ENCODE data around the gene PEMT. TPM values are rescaled to one million over a fixed set of nuclear protein-coding genes. Genes with fewer than 3 reads are reported as not detected.

Gene PEMT
- total and polyA plus RNA-seq, 12 donors = 19.7 to 141 (median 65.3) TPM

- no peaks in the 10 kb centered on the region for H3K36me3 ChIP-seq (replicated peaks in 1 of 2)
- H3K9me3 ChIP-seq (replicated peaks in 1 of 3) = no peaks in the 10 kb centered on the region
- no peak overlapping the region for H3K4me3 ChIP-seq
- H3K27me3 ChIP-seq = no peaks in the 10 kb centered on the region
- no peaks in the 10 kb centered on the region for H3K4me1 ChIP-seq (replicated peaks in 1 of 2)
- no peak for DNase-seq
- whole genome bisulfite sequencing, 4 donors = 80 to 88% (median 84%) methylated on average over 13 to 20 of the region's 20 CpGs
- no peak overlapping the region for H3K27ac ChIP-seq
- TF ChIP-seq CTCF (IDR thresholded peaks at IDR 0.05) (no peak), POLR2A (IDR thresholded peaks at IDR 0.05) (no peak)
- intact Hi-C loops (cut with DNase I) = loop anchor here (5.0 kb wide), 1 partner anchor 58 kb away; no protein-coding TSS in a partner anchor
Measured at GRCh38 chr17:17504341-17505140, 87.0 kb downstream of the PEMT start.

GRCh38 chr17:17503566-17504130, 87.9 kb downstream of the PEMT start:
- DNase-seq = no peak
- H3K9me3 ChIP-seq (replicated peaks in 1 of 3) = no peaks in the 10 kb centered on the region
- no peaks in the 10 kb centered on the region for H3K27me3 ChIP-seq
- no peak for TF ChIP-seq CTCF (IDR thresholded peaks at IDR 0.05)
- no peak overlapping the region for H3K4me3 ChIP-seq
- WGBS, 4 donors = 72 to 93% (median 78%) methylated on average over 6 to 7 of the region's 7 CpGs
- H3K4me1 ChIP-seq (replicated peaks in 1 of 2) = no peaks in the 10 kb centered on the region
- no peak overlapping the region for H3K27ac ChIP-seq
- intact Hi-C loops (cut with DNase I) = no loop called here
- no peaks in the 10 kb centered on the region for H3K36me3 ChIP-seq (replicated peaks in 1 of 2)

- Histone ChIP-seq H3K4me1 (replicated peaks in 1 of 2) (no peaks in the 10 kb centered on the region), H3K27me3 (no peaks in the 10 kb centered on the region), H3K27ac (no peak overlapping the region), H3K36me3 (replicated peaks in 1 of 2) (no peaks in the 10 kb centered on the region), H3K9me3 (replicated peaks in 1 of 3) (no peaks in the 10 kb centered on the region), H3K4me3 (no peak overlapping the region)
- intact Hi-C loops (cut with DNase I) = no loop called here
- WGBS, 4 donors = 84 to 93% (median 90%) methylated on average over 16 to 21 of the region's 21 CpGs
- DNase-seq = no peak
- no peak for TF ChIP-seq POLR2A (IDR thresholded peaks at IDR 0.05)
- TF ChIP-seq CTCF (IDR thresholded peaks at IDR 0.05) = no peak
Measured at GRCh38 chr17:17502741-17503565, 88.6 kb downstream of the PEMT start.

- no peak overlapping the region for H3K27ac ChIP-seq
- H3K36me3 ChIP-seq (replicated peaks in 1 of 2) = no peaks in the 10 kb centered on the region
- no peak for DNase-seq
- no peak overlapping the region for H3K4me3 ChIP-seq
- intact Hi-C loops (cut with DNase I) = no loop called here
- no peak for TF ChIP-seq POLR2A (IDR thresholded peaks at IDR 0.05)
- TF ChIP-seq CTCF (IDR thresholded peaks at IDR 0.05) = no peak
- peaks cover 0 to 6% of the 10 kb centered on the region in 2 donors for H3K4me1 ChIP-seq (replicated peaks in 1 of 2)
- no peaks in the 10 kb centered on the region for H3K9me3 ChIP-seq (replicated peaks in 1 of 3)
- H3K27me3 ChIP-seq = no peaks in the 10 kb centered on the region
- WGBS, 4 donors = 67 to 74% (median 71%) methylated on average over 13 to 14 of the region's 14 CpGs
Measured at GRCh38 chr17:17500999-17501605, 90.4 kb downstream of the PEMT start.

Data from adrenal gland (tissue), 12 donors.